ENCODE results near the gene PIGQ.

- TF ChIP-seq SUZ12 (IDR thresholded peaks at IDR 0.05; ENCODE audit: extremely low read depth, insufficient read depth, insufficient read length) (no peak), YY1 (IDR thresholded peaks at IDR 0.05; ENCODE audit: insufficient read depth, insufficient read length) (no peak)
These were observed 1.1 kb upstream of the PIGQ start for GRCh38 chr16:568401-569258.

All from NT2/D1 (cell line).